GM18498 (cell line): ENCODE results near the gene FCHSD2.
"Not testable (repeated sequence)": the region's sequence is repeated elsewhere in the genome, so short reads cannot be mapped to it uniquely, and the experiment has no call there.

Experiments used
- ATAC-seq: cut with Tn5 transposase; IDR thresholded peaks from one replicate; pipeline ENCODE4 v1.9.1; 2021; ENCODE audit warnings: mild to moderate bottlenecking, moderate library complexity; ENCODE audit not compliant: unreplicated experiment

Gene FCHSD2

GRCh38 chr11:73152086-73152853, 10.2 kb upstream of the FCHSD2 start:
- no peak for ATAC-seq

GRCh38 chr11:73151416-73151815, 9.3 kb upstream of the FCHSD2 start:
- no peak for ATAC-seq

GRCh38 chr11:73149105-73149504, 7.0 kb upstream of the FCHSD2 start:
- ATAC-seq = no peak

- no peak for ATAC-seq
These were observed 5.9 kb upstream of the FCHSD2 start for GRCh38 chr11:73147771-73148681.

GRCh38 chr11:73145986-73146575, 4.0 kb upstream of the FCHSD2 start:
- ATAC-seq = no peak

GRCh38 chr11:73143126-73143838, 1.2 kb upstream of the FCHSD2 start:
- ATAC-seq = no peak

- peak; percentile 43 for ATAC-seq
These were observed 600 bp downstream of the FCHSD2 start for GRCh38 chr11:73141309-73142127.

GRCh38 chr11:73141031-73141308, 1.1 kb downstream of the FCHSD2 start:
- ATAC-seq = no peak

GRCh38 chr11:73140213-73141030, 1.7 kb downstream of the FCHSD2 start:
- no peak for ATAC-seq

- no peak for ATAC-seq
These were observed 2.5 kb downstream of the FCHSD2 start for GRCh38 chr11:73139476-73140198.

GRCh38 chr11:73137944-73138274, 4.2 kb downstream of the FCHSD2 start:
- no peak for ATAC-seq

GRCh38 chr11:73137262-73137943, 4.7 kb downstream of the FCHSD2 start:
- ATAC-seq = no peak

GRCh38 chr11:73136722-73137121, 5.4 kb downstream of the FCHSD2 start:
- not testable (repeated sequence) for ATAC-seq

- ATAC-seq = no peak
These were observed 6.5 kb downstream of the FCHSD2 start for GRCh38 chr11:73135346-73136284.

GRCh38 chr11:73132349-73132748, 9.8 kb downstream of the FCHSD2 start:
- not testable (repeated sequence) for ATAC-seq

- ATAC-seq = no peak
These were observed 11.9 kb downstream of the FCHSD2 start for GRCh38 chr11:73130181-73130580.

GRCh38 chr11:73129198-73129597, 12.9 kb downstream of the FCHSD2 start:
- ATAC-seq = no peak
